Neural cell (in vitro differentiated cells): Measurements from ENCODE around the gene RINT1. TPM values are rescaled to one million over a fixed set of nuclear protein-coding genes. Genes with fewer than 3 reads are reported as not detected.

Source experiments
- H2AFZ ChIP-seq: fragments of 200-600, 300-800 bp; sonication (generic), shearing (Covaris generic); 2 replicates; pipeline ENCODE4 v1.6.0; 2014; ENCODE audit warnings: low read depth, mild to moderate bottlenecking, antibody characterized with exemption, low read length, moderate library complexity
- H3F3A ChIP-seq: fragments of 200-600 bp; shearing (Covaris generic); 2 replicates; pipeline ENCODE4 v1.6.1; 2016; ENCODE audit warnings: mild to moderate bottlenecking, moderate library complexity, mixed read lengths, antibody characterized with exemption, low read length; ENCODE audit not compliant: insufficient read depth, poor library complexity, severe bottlenecking
- H3K27ac ChIP-seq: fragments of 200-600, 300-800 bp; sonication (generic), shearing (Covaris generic); 2 replicates; pipeline ENCODE4 v1.5.1; 2014; ENCODE audit warnings: mild to moderate bottlenecking, low read length, moderate library complexity
- H3K27me3 ChIP-seq: fragments of 300-800, 200-600 bp; sonication (generic), shearing (Covaris generic); 2 replicates; pipeline ENCODE4 v1.6.0; 2014; ENCODE audit warnings: mild to moderate bottlenecking, low read depth, low read length, moderate library complexity; ENCODE audit not compliant: insufficient read depth
- H3K36me3 ChIP-seq: fragments of 300-800, 200-600 bp; sonication (generic), shearing (Covaris generic); 2 replicates; pipeline ENCODE4 v1.5.1; 2014; ENCODE audit warnings: mild to moderate bottlenecking, antibody characterized with exemption, low read length, moderate library complexity; ENCODE audit not compliant: insufficient read depth
- H3K4me2 ChIP-seq: fragments of 300-800, 200-600 bp; sonication (generic), shearing (Covaris generic); 2 replicates; pipeline ENCODE4 v1.6.0; 2014; ENCODE audit warnings: mild to moderate bottlenecking, low read length
- H3K4me3 ChIP-seq: fragments of 300-800, 200-600 bp; sonication (generic), shearing (Covaris generic); 2 replicates; pipeline ENCODE4 v1.5.1; 2014; ENCODE audit warnings: mild to moderate bottlenecking, low read length, moderate library complexity
- H3K79me2 ChIP-seq: fragments of 200-600 bp; shearing (Covaris generic); replicated peaks from 2 replicates; pipeline ENCODE4 v1.6.0; 2014; ENCODE audit warnings: mild to moderate bottlenecking, low read length, moderate library complexity; ENCODE audit not compliant: insufficient read depth
- H3K9ac ChIP-seq: fragments of 300-800, 200-600 bp; sonication (generic), shearing (Covaris generic); 2 replicates; pipeline ENCODE4 v1.6.1; 2016; ENCODE audit warnings: mild to moderate bottlenecking, low read length, mixed read lengths
- H3K9me2 ChIP-seq: fragments of 200-600 bp; shearing (Covaris generic); 2 replicates; pipeline ENCODE4 v1.6.1; 2016; ENCODE audit warnings: mild to moderate bottlenecking, low read length, mixed read lengths; ENCODE audit not compliant: insufficient read depth
- H3K9me3 ChIP-seq: fragments of 200-600, 300-800 bp; sonication (generic), shearing (Covaris generic); 2 replicates; pipeline ENCODE4 v1.6.1; 2016; ENCODE audit warnings: mild to moderate bottlenecking, mixed run types, low read length, moderate library complexity, mixed read lengths
- H4K20me1 ChIP-seq: fragments of 200-600 bp; shearing (Covaris generic); 2 replicates; pipeline ENCODE4 v1.6.1; 2016; ENCODE audit warnings: mild to moderate bottlenecking, mixed run types; ENCODE audit not compliant: insufficient read depth
- CTCF ChIP-seq: fragments of 450-650 bp; IDR thresholded peaks from 2 replicates; pipeline ENCODE4 v1.5.1; 2014; ENCODE audit warnings: antibody characterized with exemption, mild to moderate bottlenecking, moderate library complexity; ENCODE audit not compliant: poor library complexity, severe bottlenecking
- EP300 ChIP-seq: fragments of 450-650 bp; conservative IDR thresholded peaks from 2 replicates; pipeline ENCODE4 v1.6.1; 2014; ENCODE audit warnings: antibody characterized with exemption, mild to moderate bottlenecking, moderate library complexity; ENCODE audit not compliant: poor library complexity, severe bottlenecking
- EZH2 ChIP-seq: fragments of 200-600, 300-800 bp; shearing (Covaris generic), sonication (generic); IDR thresholded peaks from 2 replicates; pipeline ENCODE4 v1.6.1; 2014; ENCODE audit warnings: antibody characterized with exemption, low read length, borderline replicate concordance, mild to moderate bottlenecking; ENCODE audit not compliant: insufficient read depth, poor library complexity, severe bottlenecking
- MXI1 ChIP-seq: fragments of 450-650 bp; conservative IDR thresholded peaks from 2 replicates; pipeline ENCODE4 v1.6.1; 2014; ENCODE audit warnings: antibody characterized with exemption, mild to moderate bottlenecking; ENCODE audit not compliant: poor library complexity, severe bottlenecking
- POLR2AphosphoS5 ChIP-seq: IDR thresholded peaks from 2 replicates; pipeline ENCODE4 v1.6.1; 2012
- RAD21 ChIP-seq: fragments of 450-650 bp; conservative IDR thresholded peaks from 2 replicates; pipeline ENCODE4 v1.6.1; 2014; ENCODE audit warnings: antibody characterized with exemption, mild to moderate bottlenecking, moderate library complexity
- REST ChIP-seq: IDR thresholded peaks from 2 replicates; pipeline ENCODE4 v1.6.1; 2012; ENCODE audit warnings: borderline replicate concordance
- SMC3 ChIP-seq: fragments of 450-650 bp; conservative IDR thresholded peaks from 2 replicates; pipeline ENCODE4 v1.6.1; 2014; ENCODE audit warnings: antibody characterized with exemption, mild to moderate bottlenecking, moderate library complexity; ENCODE audit not compliant: poor library complexity
- TAF1 ChIP-seq: IDR thresholded peaks from 2 replicates; pipeline ENCODE4 v1.6.1; 2012; ENCODE audit warnings: low read depth
- polyA plus RNA-seq: library from polyadenylated mRNA; depleted of rRNA; stranded (reverse); fragments of >200 nt; gene quantifications from 2 replicates; pipeline ENCODE4 v1.2.3, GENCODE V29; 2014

Gene RINT1
- polyA plus RNA-seq, 1 donor from 2014 or later: 8.6 TPM

GRCh38 chr7:105584165-105584564, 52.2 kb downstream of the RINT1 start:
- no peaks in the 10 kb centered on the region for H3K9me2 ChIP-seq
- no peaks in the 10 kb centered on the region for H3K36me3 ChIP-seq
- H3K9ac ChIP-seq: no peak overlapping the region
- H3K27ac ChIP-seq: no peak overlapping the region
- H3K79me2 ChIP-seq: no peaks in the 10 kb centered on the region
- no peaks in the 10 kb centered on the region for H3F3A ChIP-seq
- no peaks in the 10 kb centered on the region for H3K27me3 ChIP-seq
- H3K4me2 ChIP-seq: no peak overlapping the region
- H4K20me1 ChIP-seq: no peaks in the 10 kb centered on the region
- H2AFZ ChIP-seq: no peak overlapping the region
- H3K4me3 ChIP-seq: no peak overlapping the region
- no peaks in the 10 kb centered on the region for H3K9me3 ChIP-seq
- TF ChIP-seq EZH2: no peak
- TF ChIP-seq MXI1: no peak
- no peak for TF ChIP-seq REST
- no peak for TF ChIP-seq SMC3
- no peak for TF ChIP-seq RAD21
- no peak for TF ChIP-seq CTCF
- no peak for TF ChIP-seq EP300
- no peak for TF ChIP-seq TAF1
- TF ChIP-seq POLR2AphosphoS5: no peak

GRCh38 chr7:105585850-105586500, 54.0 kb downstream of the RINT1 start:
- Histone ChIP-seq H3K4me3 (no peak overlapping the region), H3K9me3 (no peaks in the 10 kb centered on the region), H3K9me2 (no peaks in the 10 kb centered on the region), H3K9ac (no peak overlapping the region), H3K4me2 (no peak overlapping the region), H3K79me2 (no peaks in the 10 kb centered on the region), H3K27me3 (no peaks in the 10 kb centered on the region), H3K36me3 (no peaks in the 10 kb centered on the region), H2AFZ (no peak overlapping the region), H4K20me1 (no peaks in the 10 kb centered on the region), H3K27ac (no peak overlapping the region), H3F3A (no peaks in the 10 kb centered on the region)
- no peak for TF ChIP-seq MXI1
- TF ChIP-seq EZH2: no peak
- TF ChIP-seq REST: no peak
- TF ChIP-seq CTCF: no peak
- no peak for TF ChIP-seq EP300
- no peak for TF ChIP-seq SMC3
- no peak for TF ChIP-seq TAF1
- no peak for TF ChIP-seq POLR2AphosphoS5
- no peak for TF ChIP-seq RAD21
